ENCODE data around the gene OR52M1.
"Not testable (repeated sequence)": the region's sequence is repeated elsewhere in the genome, so short reads cannot be mapped to it uniquely, and the experiment has no call there.

The OR52M1 gene

DNA sequence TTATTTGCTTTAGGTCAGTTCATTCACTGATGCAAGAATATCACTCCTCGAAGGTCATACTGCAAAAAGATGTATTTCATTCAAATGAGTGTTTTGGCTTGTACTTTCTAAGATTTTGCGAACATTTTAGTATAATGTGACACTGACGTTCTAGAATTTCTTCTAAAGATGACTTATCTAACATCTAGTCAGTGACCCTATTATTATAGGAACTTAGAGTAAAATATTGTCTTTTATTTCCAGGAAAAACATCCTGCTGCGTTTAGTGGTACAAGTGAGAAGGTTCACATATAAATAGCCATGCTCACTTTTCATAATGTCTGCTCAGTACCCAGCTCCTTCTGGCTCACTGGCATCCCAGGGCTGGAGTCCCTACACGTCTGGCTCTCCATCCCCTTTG is at the start of gene OR52M1:
OR52M1 (plus strand) TSS at position 301 of the 400 bp plus-strand sequence; CDS start at position 301, 0 bp downstream.
- DNase-seq (ENCODE audit: low read depth) = no peak

DNA sequence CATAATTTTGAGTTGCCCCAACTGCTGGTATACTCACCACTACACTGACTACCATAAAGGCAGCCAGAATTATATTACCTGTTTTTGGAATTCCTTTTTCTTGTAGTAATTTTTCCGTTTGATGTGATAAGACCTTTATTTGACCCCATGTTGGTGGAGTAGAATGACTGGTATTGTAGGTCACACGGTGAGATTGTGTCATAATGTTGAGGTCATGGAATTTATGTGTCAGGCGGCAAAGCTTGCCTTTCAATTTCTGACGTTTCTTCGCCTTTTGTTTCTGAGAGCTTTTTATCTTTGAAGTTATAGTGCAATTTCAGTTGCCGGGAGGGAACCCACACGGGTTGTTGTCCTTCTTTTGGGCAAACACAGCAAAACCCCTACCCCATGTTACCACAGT is 49.5 kb upstream of the OR52M1 start:
- DNase-seq (ENCODE audit: low read depth) = no peak

DNA sequence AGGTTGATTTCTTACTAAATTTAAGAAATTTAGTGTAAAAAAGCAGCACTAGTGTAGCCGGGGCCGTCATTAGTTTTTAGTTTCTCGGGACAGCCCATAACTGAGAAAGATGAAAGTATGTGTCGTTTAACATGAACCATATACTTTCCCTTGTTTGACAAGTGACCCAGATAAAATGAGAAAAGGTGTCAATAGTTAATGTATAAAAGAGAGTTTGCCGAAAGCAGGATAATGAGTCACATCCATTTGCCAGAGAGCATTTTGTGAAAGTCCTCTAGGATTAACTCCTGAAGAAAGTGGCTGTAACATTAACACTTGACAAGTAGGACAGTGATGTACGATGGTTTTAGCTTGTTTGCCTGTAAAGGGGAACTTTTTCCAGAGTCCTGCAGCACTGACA is 49.0 kb upstream of the OR52M1 start:
- DNase-seq (ENCODE audit: low read depth) = no peak

DNA sequence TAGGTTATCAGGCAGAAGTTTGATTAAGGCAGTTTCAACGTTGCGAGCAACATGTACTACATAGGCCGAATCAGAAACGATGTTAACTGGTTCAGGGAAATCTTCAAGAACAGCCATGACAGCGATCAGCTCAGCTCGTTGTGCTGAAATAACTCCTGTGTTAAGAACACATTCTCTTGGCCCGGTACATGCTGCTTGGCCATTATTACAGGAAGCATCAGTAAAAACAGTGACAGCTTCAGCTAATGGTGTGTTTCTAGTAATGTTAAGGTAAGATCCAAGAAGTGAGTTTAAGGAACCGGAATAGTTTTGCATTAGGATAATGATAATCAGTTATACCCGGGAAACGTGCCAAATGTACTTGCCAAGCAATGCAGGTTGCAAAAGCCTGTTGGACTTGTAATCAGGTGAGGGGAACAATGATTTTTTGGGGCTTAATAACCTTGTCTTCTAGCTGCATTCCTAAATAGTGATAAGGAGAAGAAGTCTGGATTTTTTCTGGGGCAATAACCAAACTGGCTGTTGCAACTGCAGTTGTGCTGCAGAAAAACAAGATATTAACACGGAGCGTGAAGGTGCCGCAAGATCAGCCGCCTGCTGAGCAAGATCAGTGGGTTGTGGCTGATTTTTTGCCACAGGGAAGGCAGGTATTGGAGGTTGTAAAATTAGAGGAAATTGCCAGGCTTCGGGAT is 48.3 kb upstream of the OR52M1 start:
- no peak for DNase-seq (ENCODE audit: low read depth)

- no peak for DNase-seq (ENCODE audit: low read depth)
Observed at GRCh38 chr11:4508886-4509285, 36.1 kb upstream of the OR52M1 start.

DNA sequence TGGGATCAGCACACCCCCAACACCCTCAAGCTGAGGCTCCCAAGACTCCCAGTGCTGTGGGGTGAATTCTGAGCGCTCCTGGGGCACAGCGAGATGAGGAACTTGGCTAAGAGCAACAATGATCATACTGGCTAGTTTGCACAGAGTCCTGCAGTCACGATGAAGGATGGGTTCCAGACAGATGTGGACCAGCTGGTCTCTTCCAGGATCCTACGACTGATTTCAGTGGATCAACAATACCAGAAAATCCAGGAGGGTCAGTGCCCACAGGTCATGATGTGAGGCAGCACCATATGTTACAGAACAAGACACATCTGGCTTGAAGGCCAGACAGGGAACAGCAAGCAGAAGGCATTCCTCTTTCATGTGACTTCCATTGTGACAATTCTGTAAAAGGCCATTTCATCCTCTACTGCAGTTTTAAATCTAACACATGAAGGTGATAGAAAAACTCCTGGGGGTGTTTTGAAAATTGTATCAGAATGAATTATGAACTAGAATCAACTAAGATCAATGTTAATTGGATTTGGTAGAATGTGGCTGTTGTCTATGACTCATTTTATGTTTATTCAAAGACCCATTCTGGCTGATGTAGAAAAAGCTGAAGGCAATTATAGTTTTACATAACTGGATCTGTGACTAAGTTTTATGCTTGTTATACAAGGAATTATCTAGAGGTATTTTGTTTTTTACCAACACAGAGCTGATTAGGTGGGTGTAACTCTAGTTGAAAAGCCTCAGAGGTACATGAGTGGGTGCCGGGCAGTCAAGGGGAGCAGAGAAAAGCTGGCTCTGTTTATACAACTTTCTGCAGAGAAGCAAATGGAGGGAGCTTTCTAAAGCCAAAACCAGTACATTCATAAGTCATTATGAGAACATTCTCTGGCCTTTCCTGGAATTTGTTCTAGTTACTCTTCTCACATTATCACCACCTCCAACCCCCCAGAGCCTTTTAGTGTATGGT is 33.4 kb upstream of the OR52M1 start:
- peak; percentile 22 for DNase-seq (ENCODE audit: low read depth)

- DNase-seq (ENCODE audit: low read depth) = no peak
Observed at GRCh38 chr11:4514196-4514595, 30.8 kb upstream of the OR52M1 start.

GRCh38 chr11:4522339-4522738 is 22.7 kb upstream of the OR52M1 start:
- no peak for DNase-seq (ENCODE audit: low read depth)

DNA sequence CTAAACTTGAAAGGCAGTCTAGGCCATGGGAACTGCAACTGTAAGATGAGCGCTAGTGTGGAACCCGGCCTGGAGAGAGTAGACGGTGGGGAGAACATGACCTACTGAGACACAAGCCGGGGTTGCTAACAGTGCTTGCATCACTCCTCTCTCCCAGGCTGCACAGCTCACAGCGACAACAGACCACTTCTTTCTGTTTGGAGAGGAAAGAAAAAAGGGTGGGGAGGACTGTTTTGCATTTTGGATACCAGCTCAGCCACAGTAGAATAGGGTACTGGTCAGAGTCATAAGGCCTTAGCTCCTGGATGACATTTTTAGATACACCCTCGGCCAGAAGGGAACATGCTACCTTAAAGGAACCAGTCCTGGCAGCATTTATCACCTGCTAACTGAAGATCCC is 22.2 kb upstream of the OR52M1 start:
- no peak for DNase-seq (ENCODE audit: low read depth)

GRCh38 chr11:4523666-4524065 is 21.3 kb upstream of the OR52M1 start:
- no peak for DNase-seq (ENCODE audit: low read depth)

GRCh38 chr11:4527926-4528325 is 17.1 kb upstream of the OR52M1 start:
- DNase-seq (ENCODE audit: low read depth) = no peak

GRCh38 chr11:4531686-4532085 is 13.3 kb upstream of the OR52M1 start:
- DNase-seq (ENCODE audit: low read depth) = not testable (repeated sequence)

DNA sequence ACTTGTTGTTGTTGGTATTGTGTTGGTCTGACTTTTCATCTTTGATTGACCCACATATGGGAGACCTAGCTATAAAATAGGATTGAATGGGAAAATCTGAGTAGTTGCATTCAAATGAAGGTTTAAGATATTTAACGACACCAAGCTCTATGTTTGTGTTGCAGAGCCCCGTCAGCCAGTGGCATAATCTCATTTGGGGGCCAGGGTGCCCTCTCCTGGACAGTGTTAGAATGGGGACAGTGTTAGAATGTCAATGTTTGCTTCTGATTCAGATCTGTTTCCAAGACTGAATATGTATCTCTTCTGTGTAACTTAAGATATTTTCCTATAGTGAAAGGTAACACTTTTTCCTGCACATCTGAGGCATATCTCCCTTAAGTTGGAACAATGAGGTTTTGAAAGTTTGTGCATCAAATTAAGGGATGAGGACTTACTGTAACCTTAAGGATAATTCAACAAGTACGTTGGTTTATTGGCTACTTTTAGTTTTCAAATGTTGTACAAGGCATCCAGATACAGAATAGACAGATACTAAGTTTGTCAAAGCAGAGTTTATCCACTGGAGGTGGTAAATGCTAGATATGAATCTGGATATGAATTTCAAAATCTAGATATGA is 5.3 kb upstream of the OR52M1 start:
- no peak for DNase-seq (ENCODE audit: low read depth)

- DNase-seq (ENCODE audit: low read depth) = no peak
Observed at GRCh38 chr11:4541071-4541470, 3.9 kb upstream of the OR52M1 start.

DNA sequence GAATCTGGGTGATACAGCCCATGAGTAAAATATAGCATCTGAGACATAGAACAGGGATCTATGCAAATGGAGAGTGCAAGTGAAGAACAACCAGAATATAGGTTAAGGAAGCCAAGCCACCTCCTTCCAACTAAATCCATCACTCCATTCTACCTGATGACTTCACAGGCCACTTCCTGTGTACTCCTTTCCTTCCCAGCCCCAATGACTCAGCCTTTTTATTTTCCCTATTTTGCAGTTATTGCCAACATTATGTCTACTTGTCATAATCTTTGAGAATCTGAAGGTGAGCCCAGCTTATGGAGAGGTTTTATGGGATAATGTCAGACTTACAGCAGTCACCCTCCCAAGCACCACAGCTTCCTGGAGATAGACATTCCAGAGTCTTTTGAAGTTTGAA is 1.4 kb upstream of the OR52M1 start:
- no peak for DNase-seq (ENCODE audit: low read depth)

DNA sequence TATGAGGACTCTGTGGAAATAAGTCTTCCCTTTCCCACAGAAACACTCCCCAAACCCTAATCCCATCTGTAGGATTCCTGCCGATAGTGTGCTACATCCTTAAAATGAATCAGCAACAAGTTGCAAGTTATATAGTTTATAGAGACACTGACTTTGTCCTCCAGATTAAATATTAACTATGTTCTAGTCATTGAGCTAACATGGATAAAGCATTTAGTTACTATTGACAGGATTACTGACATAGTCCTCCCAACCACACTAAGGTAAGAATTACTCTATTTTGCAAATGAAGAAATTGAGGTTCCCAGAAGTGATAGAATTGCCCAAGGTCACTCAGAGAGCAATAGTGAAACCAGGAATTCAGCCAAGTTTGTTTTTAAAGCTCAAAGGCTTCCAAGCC is 1.9 kb downstream of the OR52M1 start:
- DNase-seq (ENCODE audit: low read depth) = no peak

GRCh38 chr11:4547416-4547815 is 2.4 kb downstream of the OR52M1 start:
- no peak for DNase-seq (ENCODE audit: low read depth)

DNA sequence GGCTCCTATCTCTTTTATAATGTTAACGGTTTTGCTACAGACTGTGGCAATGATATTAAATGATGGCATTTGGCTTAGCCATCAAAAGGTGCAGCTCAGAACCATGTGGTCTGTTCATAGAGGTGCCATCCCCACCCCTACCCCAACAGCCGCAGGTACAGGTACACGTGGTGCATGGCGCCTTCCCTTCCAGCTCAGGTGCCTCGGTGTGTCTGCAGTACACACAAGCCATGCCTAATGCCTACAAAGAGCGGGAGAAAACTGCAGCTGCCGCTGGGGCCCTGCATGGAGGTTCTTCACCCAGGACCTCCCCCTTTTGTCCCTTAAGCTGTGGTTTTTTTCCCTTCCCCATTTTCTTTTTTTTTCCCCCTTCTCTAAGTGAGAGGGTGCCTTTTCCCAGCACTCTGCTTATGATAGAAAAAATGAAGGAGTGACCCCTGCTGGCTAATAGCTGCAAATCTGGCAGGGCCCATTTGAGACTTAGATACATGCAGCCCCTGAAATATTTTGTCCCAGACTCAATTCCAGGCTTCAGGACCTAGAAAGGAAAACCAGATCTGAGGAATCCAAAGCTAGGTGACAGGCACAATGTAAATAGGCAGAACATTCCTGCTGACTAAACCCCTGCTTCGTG is 6.5 kb downstream of the OR52M1 start:
- DNase-seq (ENCODE audit: low read depth) = no peak

DNA sequence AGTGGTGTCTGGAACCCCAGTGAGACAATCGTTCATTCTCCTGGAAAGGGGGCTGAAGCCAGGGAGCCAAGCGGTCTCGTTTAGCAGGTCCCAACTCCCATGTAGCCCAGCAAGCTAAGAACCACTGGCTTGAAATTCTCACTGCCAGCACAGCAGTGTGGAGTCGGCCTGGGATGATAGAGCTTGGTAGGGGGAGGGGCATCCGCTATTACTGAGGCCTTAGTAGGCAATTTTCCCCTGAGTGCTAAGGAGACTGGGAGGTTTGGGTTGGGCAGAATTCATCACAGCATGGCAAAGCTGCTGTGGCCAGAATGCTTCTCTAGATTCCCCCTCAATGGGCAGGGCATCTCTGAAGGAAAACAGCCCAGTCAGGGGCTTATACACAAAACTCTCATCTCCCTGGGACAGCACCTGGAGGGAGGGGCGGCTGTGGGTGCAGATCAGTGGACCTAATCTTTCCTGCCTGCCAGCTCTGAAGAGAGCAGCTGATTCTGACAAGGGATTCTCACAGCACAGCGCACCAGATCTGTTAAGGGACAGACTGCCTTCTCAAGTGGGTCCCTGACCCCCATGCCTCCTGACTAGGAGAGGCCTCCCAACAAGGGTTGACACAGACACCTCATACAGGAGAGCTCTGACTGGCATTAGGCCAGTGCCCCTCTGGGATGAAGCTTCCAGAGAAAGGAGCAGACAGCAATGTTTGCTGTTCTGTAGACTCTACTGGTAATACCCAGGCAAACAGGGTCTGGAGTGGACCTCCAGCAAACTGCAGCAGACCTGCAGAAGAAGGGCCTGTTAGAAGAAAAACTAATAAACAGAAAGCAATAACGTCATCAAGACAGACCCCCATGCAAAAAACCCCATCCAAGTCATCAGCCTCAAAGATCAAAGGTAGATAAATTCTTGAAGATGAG is 14.8 kb downstream of the OR52M1 start:
- no peak for DNase-seq (ENCODE audit: low read depth)

- no peak for DNase-seq (ENCODE audit: low read depth)
Observed at GRCh38 chr11:4560467-4560866, 15.5 kb downstream of the OR52M1 start.

DNA sequence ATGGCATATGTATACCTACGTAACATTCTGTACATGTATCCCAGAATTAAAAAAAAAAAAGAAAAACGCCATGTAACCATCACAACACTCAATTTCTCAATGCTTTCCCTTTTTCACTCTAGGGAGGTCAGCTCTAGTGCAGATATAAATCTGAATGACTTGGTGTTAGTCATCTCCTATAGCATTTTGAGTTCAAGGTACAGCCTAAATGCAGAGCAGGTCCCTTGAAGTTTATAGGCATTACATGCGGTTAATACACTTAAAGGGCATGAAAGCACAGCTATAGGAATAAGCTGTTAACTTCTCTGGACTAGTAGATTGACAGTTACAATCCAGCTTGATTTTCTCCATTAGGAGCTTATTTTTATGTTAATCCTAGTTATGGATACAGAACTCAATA is 20.4 kb downstream of the OR52M1 start:
- no peak for DNase-seq (ENCODE audit: low read depth)
